GM19328 (cell line): ENCODE measurements around the gene PSORS1C1.

Experiments
- ATAC-seq: cut with Tn5 transposase; IDR thresholded peaks from one replicate; pipeline ENCODE4 v1.9.1; 2021; ENCODE audit warnings: mild to moderate bottlenecking, moderate library complexity; ENCODE audit not compliant: unreplicated experiment

The PSORS1C1 gene

DNA sequence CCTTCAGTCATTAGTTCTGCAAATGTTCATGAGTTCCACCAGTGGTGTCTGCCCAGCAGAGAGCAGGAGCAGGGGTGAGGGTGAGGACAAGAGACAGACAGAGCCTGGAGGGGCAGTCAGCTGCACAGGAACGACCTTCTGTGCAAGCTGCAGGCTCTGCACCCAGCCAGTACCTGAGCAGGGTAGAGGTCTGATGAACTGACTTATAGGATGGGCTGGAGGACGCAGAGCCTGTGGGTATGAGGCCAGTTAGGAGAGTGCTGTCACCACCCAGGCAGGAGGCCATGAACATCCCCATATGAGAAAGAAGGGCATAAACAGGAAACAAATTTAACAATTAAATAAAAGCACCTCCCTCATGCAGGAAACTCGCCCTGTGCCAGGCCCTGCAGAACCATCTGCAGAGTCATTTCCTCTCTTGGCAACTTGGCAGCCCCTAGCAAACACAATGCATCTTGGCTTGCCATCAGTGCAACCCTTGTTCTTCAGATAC is 20.2 kb upstream of the PSORS1C1 start:
- ATAC-seq, result no peak

DNA sequence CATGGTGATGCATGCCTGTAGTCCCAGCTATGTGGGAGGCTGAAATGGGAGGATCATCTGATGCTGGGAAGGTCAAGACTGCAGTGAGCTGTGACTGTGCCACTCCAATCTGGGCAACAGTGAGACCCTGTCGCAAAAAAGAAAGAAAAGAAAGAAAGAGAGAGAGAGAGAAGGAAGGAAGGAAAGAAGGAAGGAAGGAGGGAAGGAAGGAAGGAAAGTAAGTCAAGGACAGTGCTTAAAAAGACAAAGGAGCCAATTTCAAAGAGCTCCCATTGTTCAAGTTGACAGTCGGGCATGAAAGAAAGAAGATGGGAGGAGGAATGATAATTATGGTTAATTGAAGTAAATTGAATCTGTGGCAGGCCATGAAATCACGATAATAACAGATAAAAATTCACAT is 18.4 kb upstream of the PSORS1C1 start:
- ATAC-seq, result no peak

DNA sequence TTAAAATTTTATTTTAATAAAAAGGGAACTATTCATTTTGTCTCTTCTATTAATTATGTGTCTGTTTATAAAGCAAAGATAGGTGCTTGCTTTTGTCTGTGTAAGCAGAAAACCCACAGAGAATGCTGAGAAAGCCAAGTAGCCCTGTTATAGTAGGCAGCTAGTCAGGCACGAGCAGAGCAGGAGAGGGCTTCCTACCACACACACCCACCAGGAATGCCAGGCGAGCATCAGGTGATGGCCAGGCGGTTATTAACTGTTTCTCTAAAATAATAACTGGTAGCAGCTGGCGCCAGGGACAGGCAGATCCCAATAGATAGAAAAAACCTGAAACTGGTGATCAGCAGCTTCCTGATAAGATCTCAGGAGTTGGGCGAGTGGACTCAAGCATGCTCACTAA is 17.9 kb upstream of the PSORS1C1 start:
- ATAC-seq, result no peak

DNA sequence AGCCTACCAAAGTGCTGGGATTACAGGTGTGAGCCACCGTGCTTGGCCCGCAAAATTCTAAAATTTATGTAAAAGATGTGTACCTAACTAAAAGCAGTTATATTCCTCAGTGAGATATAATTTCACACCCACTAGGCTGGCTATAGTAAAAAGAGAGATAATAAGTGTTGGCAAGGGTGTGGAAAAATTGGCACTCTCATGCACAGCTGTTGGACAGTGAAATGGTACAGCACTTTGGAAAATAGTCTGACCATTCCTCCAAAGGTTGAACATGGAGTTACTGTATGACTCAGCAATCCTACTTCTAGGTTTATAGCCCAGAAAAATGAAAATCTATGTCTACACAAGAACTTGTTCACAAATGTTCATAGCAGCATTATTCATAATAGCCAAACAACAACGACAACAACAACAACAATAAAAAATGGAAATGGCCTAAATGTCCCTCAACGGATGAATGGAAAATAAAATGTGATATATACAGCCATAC is 16.1 kb upstream of the PSORS1C1 start:
- no peak for ATAC-seq

DNA sequence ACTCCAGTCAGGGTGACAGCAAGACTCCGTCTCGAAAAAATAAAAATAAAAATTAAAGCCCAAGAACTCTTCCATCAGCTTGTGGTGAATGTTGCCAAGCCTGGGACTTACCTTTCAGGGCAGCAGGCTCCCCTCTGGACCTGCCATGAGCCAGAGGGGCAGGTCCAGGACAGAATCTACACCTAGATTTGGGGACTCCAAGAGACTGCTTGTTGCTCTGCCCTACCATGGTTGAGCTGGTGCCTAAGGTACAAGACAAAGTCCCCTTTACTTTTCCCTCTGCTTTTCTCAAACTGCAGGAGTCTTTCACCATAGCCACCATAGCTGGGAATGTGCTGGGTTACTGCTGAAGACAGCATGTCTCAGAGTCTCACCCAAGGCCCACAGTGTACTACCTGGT is 11.5 kb upstream of the PSORS1C1 start:
- no peak for ATAC-seq

DNA sequence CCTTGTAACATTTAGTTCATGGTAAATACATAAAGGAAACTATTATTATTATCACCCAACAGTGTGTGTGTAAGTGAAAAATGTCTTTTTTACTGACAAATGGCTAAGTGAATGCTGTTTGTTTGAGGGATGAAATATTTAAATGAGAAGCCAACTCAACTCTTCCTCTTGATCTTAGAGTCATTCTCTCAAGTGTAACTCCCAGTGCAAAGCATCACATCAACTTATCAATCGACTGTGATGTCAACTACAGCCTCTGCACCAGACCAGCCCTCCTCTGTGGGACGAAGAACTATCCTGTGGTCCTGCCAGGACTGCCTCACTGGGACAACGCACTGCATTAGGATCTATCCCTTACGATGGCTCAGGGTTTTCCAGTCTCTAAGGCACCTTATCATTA is 7.5 kb upstream of the PSORS1C1 start:
- ATAC-seq, result no peak

DNA sequence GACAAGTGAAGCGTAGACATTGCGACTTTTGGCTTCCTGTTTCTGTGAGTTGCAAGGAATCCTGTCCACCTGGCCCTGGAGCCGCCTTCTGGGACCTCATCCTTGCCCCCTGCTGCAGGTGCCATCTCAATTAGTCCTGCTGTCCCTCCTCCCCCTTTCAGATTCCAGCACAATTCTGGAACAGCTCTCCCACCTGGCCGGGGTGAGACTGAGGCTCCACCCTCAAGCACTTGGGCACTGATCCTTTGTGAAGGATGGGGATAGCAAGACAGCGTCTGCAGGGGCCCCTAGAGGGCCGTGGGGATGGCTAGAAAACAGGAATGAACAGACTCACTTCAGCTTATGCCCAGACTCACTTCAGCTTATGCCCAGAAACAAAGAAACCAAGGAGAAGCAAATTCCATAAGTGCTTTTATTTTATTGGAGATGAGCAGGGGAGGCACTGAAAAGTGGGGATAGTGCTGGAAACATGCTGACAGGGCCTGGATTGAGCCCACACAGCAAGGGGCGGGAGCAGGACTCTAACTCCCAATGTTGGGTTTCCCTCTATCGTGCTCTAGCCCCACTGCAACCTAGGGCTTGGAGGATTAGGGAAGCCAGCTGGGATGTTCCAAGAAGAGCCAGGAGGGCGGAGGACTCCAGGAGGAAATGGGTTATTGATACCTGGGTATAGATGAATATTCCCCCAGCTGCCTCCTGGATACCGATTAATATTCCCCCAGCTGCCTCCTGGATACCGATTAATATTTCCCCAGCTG is 3.6 kb upstream of the PSORS1C1 start:
- ATAC-seq, result no peak

DNA sequence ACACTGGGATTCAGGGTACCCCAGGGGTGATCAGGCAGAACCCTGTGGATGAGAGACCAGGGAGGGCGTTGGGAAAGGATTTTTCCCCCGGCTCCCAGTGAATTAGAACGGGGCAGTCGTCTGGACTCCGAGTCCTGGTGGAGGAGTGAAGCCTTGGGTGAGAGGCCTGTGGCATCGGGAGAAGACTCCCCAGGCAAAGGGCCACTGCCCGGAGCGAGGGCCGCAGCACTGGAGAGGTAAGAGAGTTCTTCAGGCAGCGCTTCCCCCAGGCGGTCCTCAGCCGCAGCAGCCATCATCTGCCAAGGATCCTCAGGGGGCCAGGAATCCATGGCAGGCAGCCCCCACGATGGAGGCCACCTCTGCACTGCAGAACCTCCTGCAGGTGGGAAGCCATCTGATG is 2.9 kb upstream of the PSORS1C1 start:
- no peak for ATAC-seq

DNA sequence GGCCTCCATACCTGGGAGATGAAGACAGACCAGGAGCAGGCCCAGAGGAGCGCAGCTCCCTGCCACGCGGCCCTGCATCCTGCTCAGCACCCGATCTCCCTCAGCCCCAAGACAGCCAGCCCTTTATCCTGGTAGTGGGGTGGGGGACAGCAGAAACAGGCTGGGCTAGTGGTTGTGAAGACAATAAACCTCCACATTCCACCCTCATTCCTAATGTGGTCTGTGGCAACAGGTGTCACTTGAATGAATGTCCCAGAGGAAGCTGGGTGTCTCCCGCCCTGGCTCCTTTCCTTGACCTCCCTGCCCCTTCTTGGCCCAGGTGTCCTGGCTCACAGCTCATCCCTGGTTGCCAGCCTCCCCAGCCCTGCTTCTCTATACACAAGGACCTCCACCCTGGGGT is 2.1 kb upstream of the PSORS1C1 start, which contains the start of gene C6orf15:
Gene C6orf15 (minus strand): TSS at position 98 of the 400 bp plus-strand sequence. CDS start 20 bp downstream, at position 78.
- ATAC-seq, result no peak

DNA sequence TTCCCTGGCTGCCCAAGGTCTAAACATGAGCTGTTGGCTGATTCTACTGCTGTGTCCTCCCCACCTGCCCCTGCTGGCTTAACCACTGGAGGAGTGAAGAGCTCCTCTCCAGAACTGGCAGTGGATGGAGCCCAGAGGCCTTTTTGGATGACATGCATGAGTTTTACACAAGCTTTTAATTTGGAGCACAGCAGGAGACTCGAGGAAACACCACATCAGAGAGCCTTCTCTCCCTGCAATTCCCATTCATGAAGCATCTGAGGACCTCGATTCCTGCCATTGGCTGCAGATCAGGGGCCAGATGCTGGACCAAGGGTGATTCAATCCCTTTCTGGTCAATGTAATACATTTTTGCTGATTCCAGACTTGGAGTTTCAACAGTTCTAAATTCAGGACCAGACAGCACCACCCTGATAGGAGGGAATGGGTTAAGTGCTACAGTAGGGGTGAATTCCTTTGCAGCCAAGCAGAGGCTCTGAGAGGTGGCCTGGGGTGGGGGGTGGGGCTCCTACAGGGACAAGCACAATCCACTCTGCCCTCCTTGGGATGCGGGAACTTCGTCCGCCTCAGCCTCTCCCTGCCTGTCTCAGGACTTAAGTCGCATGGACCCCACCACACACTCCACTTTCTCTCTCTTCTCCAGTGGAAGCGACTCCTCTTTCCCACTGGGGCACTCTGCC is 599 bp upstream of the PSORS1C1 start:
- no peak for ATAC-seq

DNA sequence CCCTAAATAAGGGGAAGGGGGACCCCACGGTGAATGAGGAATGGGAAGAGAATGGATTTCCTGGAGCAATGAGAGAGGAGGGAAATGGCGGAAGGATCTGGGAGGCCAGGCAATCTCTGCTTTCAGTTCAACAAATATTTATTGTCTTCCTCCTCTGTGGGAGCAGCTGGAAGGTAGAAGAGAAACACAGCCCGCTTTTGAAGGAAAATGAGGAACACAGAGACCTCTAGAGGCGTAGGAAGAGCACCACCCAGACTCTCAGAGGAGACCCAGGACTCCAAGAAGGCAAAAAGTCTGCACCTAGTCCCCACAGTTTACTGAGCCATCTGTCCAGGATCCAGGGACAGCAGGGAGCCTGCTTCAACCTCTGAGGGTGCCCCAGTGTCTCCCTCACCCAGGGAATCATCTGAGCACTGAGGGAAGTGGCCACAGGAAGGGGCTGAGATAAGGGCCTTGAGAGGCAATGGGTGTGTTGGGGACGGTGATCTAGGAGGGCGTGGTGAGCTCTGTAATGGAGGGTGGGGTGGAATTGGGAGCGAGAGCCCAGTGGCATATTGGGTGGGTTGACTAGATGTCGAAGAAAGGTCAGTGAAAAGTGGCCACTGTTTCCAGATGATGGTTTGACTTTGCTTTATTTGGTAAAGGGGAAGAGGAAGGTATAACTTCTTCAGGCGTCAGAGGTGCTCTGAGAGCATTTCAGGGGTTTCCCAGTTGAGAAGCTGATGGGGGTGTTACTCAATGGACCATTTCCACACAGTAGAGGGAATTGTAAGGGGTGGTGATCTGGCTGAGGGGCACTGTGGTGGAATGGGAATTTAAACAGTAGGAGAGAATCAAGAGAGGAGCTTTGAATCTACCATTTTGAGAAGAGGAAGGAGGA is 610 bp downstream of the PSORS1C1 start:
- ATAC-seq, result no peak

DNA sequence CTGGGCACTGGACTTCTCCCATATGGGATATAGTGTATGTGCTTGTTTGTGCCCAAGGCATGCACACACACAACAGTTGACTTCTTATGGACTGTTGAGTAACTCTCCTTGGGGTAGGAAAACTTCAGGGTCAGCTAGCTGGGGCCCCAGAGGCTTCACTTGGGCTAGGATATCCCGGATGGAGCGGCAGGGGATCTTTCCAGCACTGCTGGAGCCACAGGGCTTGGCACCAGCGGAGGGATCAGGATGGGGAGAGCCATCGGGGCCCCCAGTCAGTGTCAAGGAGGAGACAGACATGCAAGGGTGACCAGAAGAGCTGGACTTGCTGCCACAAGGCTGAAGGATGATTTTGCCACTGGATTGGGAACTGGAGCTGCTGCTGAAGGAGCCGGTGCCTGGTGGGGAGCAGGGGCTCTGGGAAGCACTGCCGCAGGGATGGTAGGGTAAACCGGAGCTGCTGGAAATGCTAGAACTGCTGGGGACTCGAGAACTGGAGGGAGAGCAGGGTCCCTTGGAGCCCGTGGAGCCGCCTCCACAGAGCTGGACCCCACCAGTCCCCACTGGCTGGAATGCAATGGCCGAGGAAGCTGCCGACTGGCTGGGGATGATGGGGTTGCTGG is 1.5 kb downstream of the PSORS1C1 start:
- no peak for ATAC-seq

DNA sequence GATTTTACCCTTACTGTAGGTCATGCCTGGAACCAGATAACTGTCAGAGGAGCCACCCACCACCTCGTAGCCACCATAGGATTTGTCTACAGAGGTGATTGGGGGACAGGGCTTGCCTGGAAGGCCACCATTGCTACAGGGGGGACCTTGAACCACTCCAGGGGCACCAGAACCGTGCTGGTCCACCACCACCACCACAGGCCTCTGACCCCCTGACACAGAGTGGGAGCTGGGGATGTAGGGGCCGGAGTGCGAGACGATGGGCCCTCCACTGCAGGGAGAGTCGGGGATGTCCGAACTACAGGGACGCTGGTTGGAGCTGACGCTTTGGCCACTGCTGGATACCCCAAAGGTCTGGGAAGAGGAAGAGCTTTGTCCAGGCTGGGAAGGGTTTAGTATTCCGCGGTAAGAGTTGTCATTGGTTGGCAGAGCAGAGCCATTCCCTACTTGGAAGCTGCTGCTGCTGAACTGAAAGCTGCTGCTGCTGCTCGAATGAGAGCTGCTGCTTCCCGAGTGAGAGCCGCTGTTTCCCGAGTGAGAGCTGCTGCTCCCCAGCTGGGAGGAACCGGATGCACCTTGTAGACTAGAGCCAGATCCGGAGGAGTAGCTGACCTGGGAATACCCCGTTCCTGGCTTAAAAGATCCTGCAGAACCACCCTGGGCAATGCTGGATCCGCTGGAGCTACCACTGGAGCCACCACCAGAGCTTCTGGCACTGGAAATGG is 2.2 kb downstream of the PSORS1C1 start:
- ATAC-seq, result no peak

DNA sequence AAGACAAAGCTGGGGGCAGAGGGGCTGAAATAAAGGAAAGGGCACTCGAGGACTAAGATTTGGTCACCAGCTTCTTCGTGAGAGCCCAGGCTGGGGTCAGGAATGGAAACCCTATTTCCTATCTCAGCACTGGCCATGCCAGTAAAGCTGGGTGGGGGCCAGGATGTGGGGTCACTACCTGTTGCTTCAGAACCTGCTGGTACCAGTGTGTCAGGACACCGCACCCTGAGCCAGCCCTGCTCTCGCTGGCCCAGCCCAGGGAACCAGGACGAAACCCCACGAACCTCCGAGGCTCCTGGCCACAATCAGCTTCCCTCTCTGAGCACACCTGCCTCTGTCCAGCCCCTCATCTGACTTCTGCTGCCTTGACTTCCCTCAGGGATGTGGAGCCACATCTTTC is 3.6 kb downstream of the PSORS1C1 start:
- ATAC-seq, result no peak

DNA sequence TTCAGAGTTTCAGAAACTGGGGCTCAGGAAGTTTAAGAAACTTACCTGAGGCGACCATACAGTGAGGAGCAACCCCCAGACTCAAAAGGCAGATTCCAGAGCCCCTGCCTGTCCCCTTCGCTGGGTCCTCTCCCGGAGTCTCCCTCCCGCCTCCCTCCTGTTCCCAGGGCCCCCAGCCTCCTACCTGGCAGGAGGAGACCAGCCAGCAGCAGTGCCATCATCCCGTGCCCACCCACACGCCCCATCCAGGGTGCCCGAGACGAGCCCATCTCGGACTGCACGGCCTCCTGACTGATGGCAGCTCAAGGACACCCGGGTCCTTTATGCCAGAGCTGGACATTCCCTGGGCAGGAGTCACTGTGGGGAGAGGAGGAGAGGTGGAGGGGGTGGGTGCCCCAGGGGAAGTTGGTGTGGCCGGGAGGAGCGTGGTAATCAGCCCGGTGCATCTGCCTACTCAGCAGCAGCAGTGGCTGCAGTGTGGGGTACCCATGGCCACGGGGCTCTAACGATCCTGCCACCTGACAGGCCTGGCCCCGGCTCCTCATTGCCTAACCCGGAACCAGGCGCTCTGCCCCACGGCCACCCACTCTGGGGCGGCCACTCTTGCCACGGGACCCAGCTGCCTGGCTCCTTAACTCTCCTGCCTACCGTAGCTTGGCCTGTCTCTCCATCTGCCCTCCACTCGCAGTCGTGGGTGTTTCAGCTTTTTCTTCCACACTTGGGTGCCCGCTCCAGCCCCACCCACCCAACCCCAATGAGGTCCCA is 5.7 kb downstream of the PSORS1C1 start, which contains the start of gene CDSN:
Gene CDSN (minus strand): TSS at position 296 of the 765 bp plus-strand sequence. CDS start 27 bp downstream, at position 269.
- ATAC-seq, result no peak

DNA sequence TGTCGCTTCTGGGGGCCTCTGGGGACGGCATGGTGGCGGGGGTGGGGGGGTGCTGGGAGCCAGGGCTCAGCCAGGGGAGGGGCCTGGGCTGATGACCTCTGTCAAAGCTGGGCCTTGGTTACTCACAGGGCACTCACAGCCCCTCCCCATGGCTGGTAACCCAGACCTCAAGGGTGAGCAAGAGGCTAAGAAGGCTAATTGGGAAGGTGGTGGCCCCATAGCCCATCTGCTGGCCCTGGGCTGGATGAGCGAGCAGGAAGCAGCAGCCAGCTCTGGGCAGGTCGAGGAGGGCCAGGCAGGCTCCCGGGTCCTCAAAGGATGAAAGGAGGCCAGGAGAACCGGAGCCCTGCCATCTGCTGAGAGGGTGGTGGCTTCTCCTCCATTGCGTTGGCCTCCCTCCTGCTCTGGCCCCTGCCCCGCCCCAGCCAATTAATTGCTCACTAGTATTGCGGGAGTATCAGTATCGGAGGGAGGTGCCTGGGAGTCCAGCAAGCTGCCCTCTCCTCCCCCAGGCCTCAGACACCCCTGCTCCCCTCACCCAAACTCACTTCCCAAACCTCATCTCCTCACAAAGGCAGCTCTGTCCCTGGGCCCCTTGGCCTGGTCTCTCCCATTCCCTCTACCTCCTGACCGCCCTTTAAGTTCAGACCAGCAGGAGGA is 6.7 kb downstream of the PSORS1C1 start:
- ATAC-seq, result no peak

DNA sequence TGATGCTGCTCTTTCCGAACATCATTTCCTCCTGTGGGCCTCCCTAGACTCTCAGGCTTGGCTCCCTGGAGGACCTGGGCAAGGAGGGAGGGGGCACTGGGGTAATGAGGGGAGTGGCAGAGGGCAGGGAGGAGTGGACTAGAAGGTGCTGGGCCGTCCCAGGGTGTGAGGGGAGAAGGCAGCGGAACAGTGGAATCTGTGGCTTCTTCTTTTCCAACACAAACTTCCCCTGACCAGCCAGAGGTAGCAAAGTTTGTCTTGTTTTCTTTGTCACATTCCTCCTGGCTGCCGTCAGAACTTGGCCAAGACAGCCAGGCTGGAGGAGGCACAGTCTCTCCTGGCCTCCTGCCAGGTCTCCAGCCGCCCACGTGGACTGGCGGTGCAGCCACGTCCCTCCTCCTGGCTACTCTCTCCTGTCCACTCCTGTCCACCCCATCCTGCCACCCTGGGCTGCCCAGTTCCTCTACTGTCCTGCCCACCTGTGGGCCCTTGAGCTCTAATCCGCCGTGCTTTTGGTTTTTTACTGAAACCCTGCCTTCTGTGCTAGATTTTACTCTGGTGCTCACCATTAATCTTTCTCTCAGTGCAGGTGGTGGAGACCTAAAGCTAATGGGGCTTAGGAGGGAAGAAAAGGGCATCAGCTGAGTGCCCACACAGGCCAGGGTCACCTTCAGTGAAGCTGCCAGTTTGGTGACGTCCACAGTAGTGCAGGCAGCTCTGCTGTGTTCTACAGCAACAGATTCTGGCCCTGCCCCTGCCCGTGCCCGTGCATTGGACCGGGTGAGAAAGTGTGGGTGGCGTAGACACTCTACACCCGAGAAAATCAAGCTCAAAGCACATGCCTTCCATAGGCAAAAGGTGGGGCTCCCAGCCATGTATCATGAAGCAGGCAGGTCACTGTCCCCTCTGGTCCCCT is 8.4 kb downstream of the PSORS1C1 start:
- no peak for ATAC-seq

DNA sequence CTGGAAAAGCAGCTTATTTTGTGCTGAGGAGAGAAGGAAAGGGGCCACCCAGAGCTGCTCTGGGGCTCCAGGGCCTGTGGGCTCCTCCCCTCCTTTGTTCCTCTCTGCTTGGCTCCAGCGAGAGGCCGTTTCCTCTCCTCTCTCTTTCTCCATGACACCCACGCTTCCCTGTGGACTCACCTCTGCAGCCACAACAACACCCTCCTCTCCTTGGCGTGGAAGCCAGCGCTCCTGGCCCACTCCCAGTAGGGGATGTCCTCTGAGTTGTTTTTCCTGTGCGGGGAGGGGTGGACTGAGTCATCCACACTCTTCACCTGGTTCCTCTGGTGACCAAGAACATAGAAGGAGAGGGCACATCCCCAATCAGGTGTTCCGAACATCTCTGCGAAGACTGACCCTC is 10.6 kb downstream of the PSORS1C1 start:
- ATAC-seq, result no peak
